COLO668 (cell line): Measurements from ENCODE around the gene NENF.
"Not testable (repeated sequence)": the region's sequence is repeated elsewhere in the genome, so short reads cannot be mapped to it uniquely, and the experiment has no call there.

Source experiments
- DNase-seq: peaks from one replicate; lab custom pipeline; 2025; ENCODE audit not compliant: unreplicated experiment; lab: John Stamatoyannopoulos, UW

Gene NENF

GRCh38 chr1:212432661-212433576 lies at the start of gene NENF:
NENF (plus strand) TSS chr1:212432920; CDS start chr1:212432944, 24 bp downstream.
- peak; percentile 95 for DNase-seq

GRCh38 chr1:212386029-212386428 lies 46.7 kb upstream of the NENF start:
- DNase-seq, result no peak

- no peak for DNase-seq
These were observed 43.6 kb upstream of the NENF start for GRCh38 chr1:212388985-212389716.

- not testable (repeated sequence) for DNase-seq
These were observed 36.9 kb upstream of the NENF start for GRCh38 chr1:212395678-212396437.

DNA sequence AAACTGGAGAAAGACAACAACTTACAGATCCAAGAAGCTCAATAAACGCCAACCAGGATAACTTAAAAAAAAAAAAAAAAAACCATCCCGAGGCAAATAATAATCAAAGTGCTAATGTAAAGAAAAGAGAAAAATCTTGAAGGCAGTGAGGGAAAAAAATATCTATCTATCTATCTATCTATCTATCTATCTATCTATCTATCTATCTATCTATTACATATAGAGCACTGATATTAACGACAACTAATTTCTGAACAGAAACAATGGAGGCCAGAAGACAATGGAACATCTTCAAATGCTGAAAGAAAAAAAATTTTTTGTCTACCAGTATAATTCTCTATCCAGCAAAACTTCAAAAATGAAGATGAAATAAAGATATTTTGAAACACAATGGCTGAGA lies 36.1 kb upstream of the NENF start:
- no peak for DNase-seq

- DNase-seq, result no peak
These were observed 35.5 kb upstream of the NENF start for GRCh38 chr1:212397171-212397570.

DNA sequence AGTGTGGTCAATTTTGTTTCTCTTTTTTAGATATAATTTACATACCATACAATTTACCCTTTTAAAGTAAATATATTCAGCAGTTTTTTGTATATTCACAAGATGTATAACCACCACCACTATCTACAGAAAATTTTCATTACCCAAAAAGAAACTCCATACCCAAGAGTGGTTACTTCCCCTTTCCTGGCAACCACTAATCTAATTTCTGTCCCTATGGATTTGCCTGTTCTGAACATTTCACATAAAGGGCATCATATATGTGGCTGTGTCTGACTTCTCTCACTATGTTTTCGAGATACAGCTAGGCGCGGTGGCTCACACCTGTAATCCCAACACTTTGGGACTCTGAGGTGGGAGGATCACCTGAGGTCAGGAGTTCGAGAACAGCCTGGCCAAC lies 31.7 kb upstream of the NENF start:
- no peak for DNase-seq

GRCh38 chr1:212401838-212402582 lies 30.7 kb upstream of the NENF start:
- no peak for DNase-seq

DNA sequence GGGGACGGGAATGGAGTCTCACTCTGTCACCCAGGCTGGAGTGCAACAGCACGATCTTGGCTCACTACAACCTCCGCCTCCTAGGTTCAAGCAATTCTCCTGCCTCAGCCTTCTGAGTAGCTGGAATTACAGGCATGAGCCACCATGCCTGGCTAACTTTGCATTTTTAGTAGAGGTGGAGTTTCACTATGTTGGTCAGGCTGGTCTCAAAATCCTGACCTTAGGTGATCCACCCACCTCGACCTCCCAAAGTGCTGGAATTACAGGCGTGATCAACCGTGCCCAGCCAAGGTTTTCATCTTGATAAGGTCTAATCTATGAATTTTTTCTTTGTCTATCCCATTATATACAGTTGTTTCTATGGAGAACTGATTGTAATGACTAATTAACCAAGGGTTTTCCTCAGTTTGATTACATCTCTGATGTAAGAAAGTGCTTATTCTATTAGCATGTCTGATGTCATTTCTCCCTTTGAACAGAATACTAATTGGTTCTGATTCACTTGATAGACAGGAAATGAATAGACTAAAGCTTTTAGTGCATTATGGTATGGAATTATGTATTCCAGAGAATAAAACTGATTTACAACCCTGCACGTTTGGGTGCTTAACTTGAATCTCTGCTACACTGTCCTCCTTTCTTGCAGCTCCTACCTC lies 29.9 kb upstream of the NENF start:
- no peak for DNase-seq

GRCh38 chr1:212410231-212410820 lies 22.4 kb upstream of the NENF start:
- DNase-seq, result peak; percentile 23

GRCh38 chr1:212412374-212412773 lies 20.3 kb upstream of the NENF start:
- no peak for DNase-seq

GRCh38 chr1:212413902-212414327 lies 18.8 kb upstream of the NENF start:
- no peak for DNase-seq

DNA sequence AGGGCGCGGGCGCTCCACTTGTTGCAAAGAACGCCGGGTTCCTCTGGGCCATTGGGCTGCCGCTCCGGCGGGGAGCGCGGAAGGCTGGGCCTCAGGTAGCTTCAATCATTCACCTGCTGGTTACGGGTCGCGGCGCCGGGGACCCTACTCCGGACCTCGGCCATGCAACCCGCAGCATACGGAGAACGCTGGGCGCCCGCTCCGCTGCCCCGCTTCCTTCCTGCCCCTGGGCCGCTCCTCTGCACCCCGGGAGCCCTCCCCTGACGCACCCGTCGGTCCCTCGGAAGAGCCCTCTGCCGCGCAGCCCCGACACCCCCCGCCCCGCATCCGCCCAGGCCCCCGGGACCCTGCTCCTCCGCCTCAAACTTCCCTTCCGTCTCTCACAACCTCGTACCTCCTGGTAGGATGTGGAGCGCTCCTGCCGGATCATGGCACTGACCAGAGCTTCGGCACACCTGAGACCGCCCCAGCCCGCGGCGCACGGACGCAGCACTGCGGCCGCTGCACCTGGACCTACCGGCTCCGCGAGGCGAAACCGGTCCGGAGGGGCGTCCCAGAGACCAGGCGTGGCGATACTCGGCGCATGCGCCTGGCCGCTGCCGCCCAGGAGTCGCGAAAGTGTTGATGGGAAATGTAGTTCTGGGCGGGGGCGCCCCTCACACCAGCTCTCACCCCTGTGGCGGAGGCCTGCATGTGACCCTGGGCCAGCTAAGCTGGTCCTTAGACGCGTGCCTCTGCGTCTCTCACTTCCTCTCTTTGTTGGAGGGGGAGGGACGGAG lies 18.2 kb upstream of the NENF start, which contains the start of gene PACC1:
Gene PACC1, minus strand, starts transcription at position 559 of the 779 bp plus-strand sequence. Its CDS starts 129 bp downstream, at position 430.
- peak; percentile 96 for DNase-seq

GRCh38 chr1:212415107-212415841 lies 17.4 kb upstream of the NENF start:
- no peak for DNase-seq

GRCh38 chr1:212421165-212421564 lies 11.6 kb upstream of the NENF start:
- no peak for DNase-seq

DNA sequence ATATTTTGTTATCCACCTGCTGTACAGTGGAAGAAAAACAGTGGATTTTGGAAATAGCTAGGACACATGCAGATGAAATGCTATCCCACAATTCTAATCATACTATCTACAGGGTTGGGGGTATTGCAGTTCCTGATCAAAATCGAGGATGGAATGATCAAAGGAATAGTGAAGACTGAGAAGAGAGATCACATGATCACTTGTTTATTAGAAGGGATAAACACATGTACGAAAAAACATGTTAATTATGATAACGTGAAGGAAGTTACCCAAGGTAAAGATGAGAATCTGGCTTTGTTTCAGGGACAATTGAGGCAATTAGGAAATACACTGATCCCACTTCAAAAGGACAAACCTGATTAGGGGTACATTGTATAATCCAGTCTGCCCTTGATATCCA lies 8.8 kb upstream of the NENF start:
- DNase-seq, result no peak

GRCh38 chr1:212428496-212428895 lies 4.2 kb upstream of the NENF start:
- DNase-seq, result no peak

- no peak for DNase-seq
These were observed 2.3 kb upstream of the NENF start for GRCh38 chr1:212430416-212430815.
